HUES48 (cell line): ENCODE measurements around the gene SP1.
"Not testable (repeated sequence)": the region's sequence is repeated elsewhere in the genome, so short reads cannot be mapped to it uniquely, and the experiment has no call there.

Source experiments
- H3K27ac ChIP-seq: one replicate; pipeline ENCODE4 v1.7.0; 2013; ENCODE audit warnings: low read depth, low read length, inconsistent platforms
- H3K27me3 ChIP-seq: 2 replicates; pipeline ENCODE4 v1.6.1; 2013; ENCODE audit warnings: mild to moderate bottlenecking, low read length; ENCODE audit not compliant: control insufficient read depth, insufficient read depth
- H3K36me3 ChIP-seq: 2 replicates; pipeline ENCODE4 v1.6.1; 2013; ENCODE audit warnings: low read length; ENCODE audit not compliant: control insufficient read depth, insufficient read depth
- H3K4me1 ChIP-seq: 2 replicates; pipeline ENCODE4 v1.6.1; 2013; ENCODE audit warnings: mild to moderate bottlenecking, low read length; ENCODE audit not compliant: control insufficient read depth, insufficient read depth
- H3K4me3 ChIP-seq: 2 replicates; pipeline ENCODE4 v1.5.1; 2013; ENCODE audit warnings: mild to moderate bottlenecking, low read depth, low read length
- H3K9ac ChIP-seq: 2 replicates; pipeline ENCODE4 v1.6.1; 2013; ENCODE audit warnings: mild to moderate bottlenecking, low read depth, low read length, moderate library complexity
- H3K9me3 ChIP-seq: 2 replicates; pipeline ENCODE4 v1.6.1; 2013; ENCODE audit warnings: low read length; ENCODE audit not compliant: control insufficient read depth, insufficient read depth

Gene SP1

GRCh38 chr12:53380104-53380793 is at the start of gene SP1:
Gene SP1, plus strand, starts transcription at chr12:53380176. Its CDS starts 116 bp downstream, at chr12:53380292.
- Histone ChIP-seq H3K27ac (peak within 1 kb of the TSS; percentile 100), H3K4me3 (peak within 1 kb of the TSS; percentile 84), H3K36me3 (peaks cover 28% of the 10 kb centered on the region), H3K27me3 (no peaks in the 10 kb centered on the region), H3K4me1 (peaks cover 26% of the 10 kb centered on the region), H3K9ac (peak within 1 kb of the TSS; percentile 87), H3K9me3 (no peaks in the 10 kb centered on the region; the same call in 1 of the 2 replicates)

- H3K27me3 ChIP-seq = peaks cover 37% of the 10 kb centered on the region
- H3K36me3 ChIP-seq = no peaks in the 10 kb centered on the region
- H3K4me3 ChIP-seq = no peak overlapping the region
- peaks cover 8% of the 10 kb centered on the region; the same call in 1 of the 2 replicates for H3K4me1 ChIP-seq
- H3K9me3 ChIP-seq = no peaks in the 10 kb centered on the region
- H3K9ac ChIP-seq = no peak overlapping the region
- H3K27ac ChIP-seq = no peak overlapping the region
Observed at GRCh38 chr12:53330671-53331070, 49.3 kb upstream of the SP1 start.

- not testable (repeated sequence) for H3K36me3 ChIP-seq, H3K4me1 ChIP-seq, H3K9ac ChIP-seq, H3K9me3 ChIP-seq, H3K27ac ChIP-seq, H3K4me3 ChIP-seq
- H3K27me3 ChIP-seq = peaks cover 32% of the 10 kb centered on the region
Observed at GRCh38 chr12:53332339-53332738, 47.6 kb upstream of the SP1 start.

- Histone ChIP-seq H3K4me1 (peaks cover 12% of the 10 kb centered on the region; the same call in 1 of the 2 replicates), H3K36me3 (no peaks in the 10 kb centered on the region), H3K9me3 (no peaks in the 10 kb centered on the region), H3K4me3 (no peak overlapping the region), H3K27ac (no peak overlapping the region), H3K9ac (no peak overlapping the region), H3K27me3 (peaks cover 32% of the 10 kb centered on the region)
Observed at GRCh38 chr12:53332744-53333143, 47.2 kb upstream of the SP1 start.

- H3K4me3 ChIP-seq = no peak overlapping the region
- peaks cover 26% of the 10 kb centered on the region for H3K27me3 ChIP-seq
- peaks cover 15% of the 10 kb centered on the region; the same call in 1 of the 2 replicates for H3K4me1 ChIP-seq
- H3K9ac ChIP-seq = no peak overlapping the region
- H3K36me3 ChIP-seq = no peaks in the 10 kb centered on the region
- H3K27ac ChIP-seq = no peak overlapping the region
- no peaks in the 10 kb centered on the region for H3K9me3 ChIP-seq
Observed at GRCh38 chr12:53333289-53333688, 46.7 kb upstream of the SP1 start.

- Histone ChIP-seq H3K36me3 (no peaks in the 10 kb centered on the region), H3K4me1 (peaks cover 18% of the 10 kb centered on the region; the same call in 1 of the 2 replicates), H3K27me3 (peaks cover 21% of the 10 kb centered on the region), H3K9me3 (no peaks in the 10 kb centered on the region), H3K27ac (no peak overlapping the region), H3K9ac (no peak overlapping the region), H3K4me3 (no peak overlapping the region)
Observed at GRCh38 chr12:53333845-53334244, 46.1 kb upstream of the SP1 start.

GRCh38 chr12:53334822-53335221 is 45.2 kb upstream of the SP1 start:
- Histone ChIP-seq H3K9ac (no peak overlapping the region), H3K36me3 (no peaks in the 10 kb centered on the region), H3K27me3 (peaks cover 16% of the 10 kb centered on the region), H3K27ac (no peak overlapping the region), H3K4me3 (no peak overlapping the region), H3K9me3 (no peaks in the 10 kb centered on the region), H3K4me1 (peaks cover 18% of the 10 kb centered on the region; the same call in 1 of the 2 replicates)

GRCh38 chr12:53336181-53336681 is 43.7 kb upstream of the SP1 start, which contains the start of gene SP7:
Gene SP7, minus strand, starts transcription at chr12:53336354. Its CDS starts 708 bp downstream, at chr12:53335646.
- H3K27me3 ChIP-seq = peaks cover 24% of the 10 kb centered on the region
- H3K9me3 ChIP-seq = no peaks in the 10 kb centered on the region
- H3K4me3 ChIP-seq = no peak within 1 kb of the TSS
- no peak within 1 kb of the TSS for H3K27ac ChIP-seq
- H3K9ac ChIP-seq = no peak within 1 kb of the TSS
- peaks cover 18% of the 10 kb centered on the region; the same call in 1 of the 2 replicates for H3K4me1 ChIP-seq
- H3K36me3 ChIP-seq = no peaks in the 10 kb centered on the region

- H3K27ac ChIP-seq = no peak overlapping the region
- peaks cover 25% of the 10 kb centered on the region for H3K27me3 ChIP-seq
- no peak overlapping the region for H3K9ac ChIP-seq
- H3K9me3 ChIP-seq = no peaks in the 10 kb centered on the region
- H3K4me1 ChIP-seq = peaks cover 18% of the 10 kb centered on the region; the same call in 1 of the 2 replicates
- H3K36me3 ChIP-seq = no peaks in the 10 kb centered on the region
- no peak overlapping the region for H3K4me3 ChIP-seq
Observed at GRCh38 chr12:53338017-53338416, 42.0 kb upstream of the SP1 start.

- H3K4me1 ChIP-seq = peaks cover 18% of the 10 kb centered on the region; the same call in 1 of the 2 replicates
- H3K4me3 ChIP-seq = no peak overlapping the region
- H3K9me3 ChIP-seq = no peaks in the 10 kb centered on the region
- no peaks in the 10 kb centered on the region for H3K36me3 ChIP-seq
- H3K27me3 ChIP-seq = peaks cover 33% of the 10 kb centered on the region
- H3K27ac ChIP-seq = no peak overlapping the region
- H3K9ac ChIP-seq = no peak overlapping the region
Observed at GRCh38 chr12:53338916-53339315, 41.1 kb upstream of the SP1 start.

GRCh38 chr12:53340398-53340797 is 39.6 kb upstream of the SP1 start:
- H3K36me3 ChIP-seq = no peaks in the 10 kb centered on the region
- H3K9me3 ChIP-seq = no peaks in the 10 kb centered on the region
- peaks cover 18% of the 10 kb centered on the region for H3K4me1 ChIP-seq
- H3K4me3 ChIP-seq = no peak overlapping the region
- peaks cover 39% of the 10 kb centered on the region for H3K27me3 ChIP-seq
- H3K27ac ChIP-seq = no peak overlapping the region
- H3K9ac ChIP-seq = no peak overlapping the region
